ENCODE measurements around the gene LEMD2. TPM values are rescaled to one million over a fixed set of nuclear protein-coding genes. Genes with fewer than 3 reads are reported as not detected.

Gene LEMD2
- total RNA-seq, 1 experiment from 2014 or later, result 62.9 TPM

GRCh38 chr6:33781131-33781975, 7.6 kb downstream of the LEMD2 start:
- Mint-ChIP-seq H3K36me3 (peaks cover 65% of the 10 kb centered on the region), H3K4me3 (0 out of 2 replicates have a peak overlapping the region, but pooled peaks have one; percentile 20), H3K27ac (peak overlapping the region; percentile 94), H3K4me1 (peaks cover 66% of the 10 kb centered on the region), H3K9me3 (no peaks in the 10 kb centered on the region), H3K27me3 (ENCODE audit: low read depth) (no peaks in the 10 kb centered on the region)
- TF ChIP-seq ZNF423 (CRISPR knock-in tag; IDR thresholded peaks at IDR 0.05), result peak; percentile 89
- peak; percentile 72 for TF ChIP-seq ZNF121 (CRISPR knock-in tag; IDR thresholded peaks at IDR 0.05)
- TF ChIP-seq, protein P1, sequence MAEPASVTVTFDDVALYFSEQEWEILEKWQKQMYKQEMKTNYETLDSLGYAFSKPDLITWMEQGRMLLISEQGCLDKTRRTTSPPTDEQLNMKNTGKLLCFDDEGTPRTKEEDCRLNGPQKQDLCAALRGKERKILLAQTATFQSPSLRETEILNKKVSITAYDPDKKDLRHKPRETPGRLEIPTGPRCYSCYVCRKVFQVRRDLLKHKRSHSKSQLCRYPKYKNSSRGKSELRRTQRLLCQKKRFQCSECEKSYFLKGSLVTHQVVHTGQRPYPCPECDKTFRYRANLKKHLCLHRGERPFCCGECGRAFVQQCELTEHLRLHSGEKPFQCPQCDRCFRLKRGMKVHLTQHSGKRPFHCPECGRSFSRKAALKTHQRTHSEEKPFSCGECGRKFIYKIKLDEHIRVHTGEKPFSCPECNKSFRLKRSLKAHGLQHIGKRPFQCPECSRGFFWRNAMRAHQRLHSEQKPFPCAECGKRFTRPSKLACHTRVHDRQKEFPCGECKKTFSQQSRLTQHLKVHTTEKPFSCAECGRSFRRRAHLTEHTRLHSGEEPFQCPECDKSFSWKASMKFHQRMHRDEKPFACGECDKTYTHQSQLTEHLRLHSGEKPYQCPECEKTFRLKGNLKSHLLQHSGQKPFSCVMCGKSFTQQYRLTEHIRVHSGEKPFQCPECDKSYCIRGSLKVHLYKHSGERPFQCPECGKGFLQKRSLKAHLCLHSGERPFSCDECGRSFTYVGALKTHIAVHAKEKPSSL (CRISPR knock-in tag; conservative IDR thresholded peaks at IDR 0.05), result no peak
- no peak for TF ChIP-seq FOXJ3 (CRISPR knock-in tag; IDR thresholded peaks at IDR 0.05; ENCODE audit: borderline replicate concordance)
- no peak for TF ChIP-seq CDX4 (CRISPR knock-in tag; IDR thresholded peaks at IDR 0.05; ENCODE audit: borderline replicate concordance)
- no peak for TF ChIP-seq FOXK1 (CRISPR knock-in tag; IDR thresholded peaks at IDR 0.05)
- TF ChIP-seq, protein P2, sequence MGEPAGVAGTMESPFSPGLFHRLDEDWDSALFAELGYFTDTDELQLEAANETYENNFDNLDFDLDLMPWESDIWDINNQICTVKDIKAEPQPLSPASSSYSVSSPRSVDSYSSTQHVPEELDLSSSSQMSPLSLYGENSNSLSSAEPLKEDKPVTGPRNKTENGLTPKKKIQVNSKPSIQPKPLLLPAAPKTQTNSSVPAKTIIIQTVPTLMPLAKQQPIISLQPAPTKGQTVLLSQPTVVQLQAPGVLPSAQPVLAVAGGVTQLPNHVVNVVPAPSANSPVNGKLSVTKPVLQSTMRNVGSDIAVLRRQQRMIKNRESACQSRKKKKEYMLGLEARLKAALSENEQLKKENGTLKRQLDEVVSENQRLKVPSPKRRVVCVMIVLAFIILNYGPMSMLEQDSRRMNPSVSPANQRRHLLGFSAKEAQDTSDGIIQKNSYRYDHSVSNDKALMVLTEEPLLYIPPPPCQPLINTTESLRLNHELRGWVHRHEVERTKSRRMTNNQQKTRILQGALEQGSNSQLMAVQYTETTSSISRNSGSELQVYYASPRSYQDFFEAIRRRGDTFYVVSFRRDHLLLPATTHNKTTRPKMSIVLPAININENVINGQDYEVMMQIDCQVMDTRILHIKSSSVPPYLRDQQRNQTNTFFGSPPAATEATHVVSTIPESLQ (CRISPR knock-in tag; IDR thresholded peaks at IDR 0.05), result no peak
- no peak; the same call in 1 of the 2 replicates for TF ChIP-seq TEAD1 (CRISPR knock-in tag; IDR thresholded peaks at IDR 0.05)
- no peak for TF ChIP-seq HMGXB4 (CRISPR knock-in tag; IDR thresholded peaks at IDR 0.05)
- TF ChIP-seq, protein P3, sequence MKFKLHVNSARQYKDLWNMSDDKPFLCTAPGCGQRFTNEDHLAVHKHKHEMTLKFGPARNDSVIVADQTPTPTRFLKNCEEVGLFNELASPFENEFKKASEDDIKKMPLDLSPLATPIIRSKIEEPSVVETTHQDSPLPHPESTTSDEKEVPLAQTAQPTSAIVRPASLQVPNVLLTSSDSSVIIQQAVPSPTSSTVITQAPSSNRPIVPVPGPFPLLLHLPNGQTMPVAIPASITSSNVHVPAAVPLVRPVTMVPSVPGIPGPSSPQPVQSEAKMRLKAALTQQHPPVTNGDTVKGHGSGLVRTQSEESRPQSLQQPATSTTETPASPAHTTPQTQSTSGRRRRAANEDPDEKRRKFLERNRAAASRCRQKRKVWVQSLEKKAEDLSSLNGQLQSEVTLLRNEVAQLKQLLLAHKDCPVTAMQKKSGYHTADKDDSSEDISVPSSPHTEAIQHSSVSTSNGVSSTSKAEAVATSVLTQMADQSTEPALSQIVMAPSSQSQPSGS (CRISPR knock-in tag; IDR thresholded peaks at IDR 0.05; ENCODE audit: borderline replicate concordance, low read depth), result no peak
- TF ChIP-seq NFE2L1 (CRISPR knock-in tag; IDR thresholded peaks at IDR 0.05), result no peak
- no peak for TF ChIP-seq ELF4 (CRISPR knock-in tag; IDR thresholded peaks at IDR 0.05; ENCODE audit: low read depth)
- no peak for TF ChIP-seq ZBTB21 (CRISPR knock-in tag; IDR thresholded peaks at IDR 0.05; ENCODE audit: borderline replicate concordance)
- TF ChIP-seq, protein P4, sequence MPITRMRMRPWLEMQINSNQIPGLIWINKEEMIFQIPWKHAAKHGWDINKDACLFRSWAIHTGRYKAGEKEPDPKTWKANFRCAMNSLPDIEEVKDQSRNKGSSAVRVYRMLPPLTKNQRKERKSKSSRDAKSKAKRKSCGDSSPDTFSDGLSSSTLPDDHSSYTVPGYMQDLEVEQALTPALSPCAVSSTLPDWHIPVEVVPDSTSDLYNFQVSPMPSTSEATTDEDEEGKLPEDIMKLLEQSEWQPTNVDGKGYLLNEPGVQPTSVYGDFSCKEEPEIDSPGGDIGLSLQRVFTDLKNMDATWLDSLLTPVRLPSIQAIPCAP (CRISPR knock-in tag; IDR thresholded peaks at IDR 0.05), result no peak
- no peak for TF ChIP-seq GABPB1 (CRISPR knock-in tag; IDR thresholded peaks at IDR 0.05)
- TF ChIP-seq PREB (CRISPR knock-in tag; IDR thresholded peaks at IDR 0.05; ENCODE audit: borderline replicate concordance), result no peak
- no peak for TF ChIP-seq NR2C2 (CRISPR knock-in tag; IDR thresholded peaks at IDR 0.05)
- peak; percentile 24; the same call in 1 of the 2 replicates for TF ChIP-seq ETV6 (CRISPR knock-in tag; IDR thresholded peaks at IDR 0.05)
- TF ChIP-seq, protein P5, sequence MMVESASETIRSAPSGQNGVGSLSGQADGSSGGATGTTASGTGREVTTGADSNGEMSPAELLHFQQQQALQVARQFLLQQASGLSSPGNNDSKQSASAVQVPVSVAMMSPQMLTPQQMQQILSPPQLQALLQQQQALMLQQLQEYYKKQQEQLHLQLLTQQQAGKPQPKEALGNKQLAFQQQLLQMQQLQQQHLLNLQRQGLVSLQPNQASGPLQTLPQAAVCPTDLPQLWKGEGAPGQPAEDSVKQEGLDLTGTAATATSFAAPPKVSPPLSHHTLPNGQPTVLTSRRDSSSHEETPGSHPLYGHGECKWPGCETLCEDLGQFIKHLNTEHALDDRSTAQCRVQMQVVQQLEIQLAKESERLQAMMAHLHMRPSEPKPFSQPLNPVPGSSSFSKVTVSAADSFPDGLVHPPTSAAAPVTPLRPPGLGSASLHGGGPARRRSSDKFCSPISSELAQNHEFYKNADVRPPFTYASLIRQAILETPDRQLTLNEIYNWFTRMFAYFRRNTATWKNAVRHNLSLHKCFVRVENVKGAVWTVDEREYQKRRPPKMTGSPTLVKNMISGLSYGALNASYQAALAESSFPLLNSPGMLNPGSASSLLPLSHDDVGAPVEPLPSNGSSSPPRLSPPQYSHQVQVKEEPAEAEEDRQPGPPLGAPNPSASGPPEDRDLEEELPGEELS (CRISPR knock-in tag; IDR thresholded peaks at IDR 0.05), result no peak
- no peak for TF ChIP-seq ZNF396 (CRISPR knock-in tag; IDR thresholded peaks at IDR 0.05; ENCODE audit: borderline replicate concordance)
- DNase-seq (ENCODE audit: low spot score) (peak; percentile 55), ATAC-seq (peak; percentile 83)
- ChIA-PET CTCF (interaction anchor here (1.0 to 5.4 kb wide), 10 partner anchors 11 to 373 kb away, joined by 3 to 86 read pairs (median 4); no protein-coding TSS in a partner anchor), POLR2A (no interaction called here)

Measured in WTC11 (cell line).